Activated naive CD4-positive, alpha-beta T cell treated with anti-CD3 and anti-CD28 coated beads, Interleukin-2, amount 10 ng/mL, durations not matched to agents 7 days and 5 days (primary cell): ENCODE results near the gene DNPEP.

ENCODE experiments used
- CTCF ChIA-PET: fragments of 350-600 bp; sonication (Branson Sonifier 250); formaldehyde crosslinking; loops from one replicate; lab custom pipeline; 2021; ENCODE audit warnings: antibody characterized with exemption; lab: Charles Lee
- DNase-seq: peaks from one replicate; pipeline ENCODE4 v3.0.0-alpha.2; 2020
- H3K27ac Mint-ChIP-seq: one replicate; pipeline ENCODE4 v1.8.0; 2021; ENCODE audit warnings: mild to moderate bottlenecking, moderate library complexity, mixed read lengths
- H3K27me3 Mint-ChIP-seq: one replicate; pipeline ENCODE4 v1.8.0; 2021; ENCODE audit warnings: mild to moderate bottlenecking, mixed read lengths
- H3K36me3 Mint-ChIP-seq: one replicate; pipeline ENCODE4 v1.8.0; 2021; ENCODE audit warnings: mixed read lengths
- H3K4me1 Mint-ChIP-seq: one replicate; pipeline ENCODE4 v1.8.0; 2021; ENCODE audit warnings: mixed read lengths
- H3K4me3 Mint-ChIP-seq: one replicate; pipeline ENCODE4 v1.8.0; 2021; ENCODE audit warnings: mild to moderate bottlenecking, moderate library complexity, mixed read lengths
- H3K9me3 Mint-ChIP-seq: one replicate; pipeline ENCODE4 v1.8.0; 2021; ENCODE audit warnings: mixed read lengths

DNPEP gene

GRCh38 chr2:219425238-219426067 lies 37.7 kb upstream of the DNPEP start:
- H3K36me3 Mint-ChIP-seq: no peaks in the 10 kb centered on the region
- H3K4me1 Mint-ChIP-seq: no peaks in the 10 kb centered on the region
- no peak for DNase-seq
- H3K27ac Mint-ChIP-seq: no peak overlapping the region
- no peaks in the 10 kb centered on the region for H3K9me3 Mint-ChIP-seq
- H3K4me3 Mint-ChIP-seq: no peak overlapping the region
- CTCF ChIA-PET: no interaction called here
- peaks cover 53% of the 10 kb centered on the region for H3K27me3 Mint-ChIP-seq

GRCh38 chr2:219423652-219424377 lies 36.1 kb upstream of the DNPEP start:
- H3K27me3 Mint-ChIP-seq: peaks cover 62% of the 10 kb centered on the region
- DNase-seq: no peak
- CTCF ChIA-PET: no interaction called here
- peaks cover 4% of the 10 kb centered on the region for H3K4me1 Mint-ChIP-seq
- no peak overlapping the region for H3K4me3 Mint-ChIP-seq
- H3K36me3 Mint-ChIP-seq: no peaks in the 10 kb centered on the region
- no peak overlapping the region for H3K27ac Mint-ChIP-seq
- H3K9me3 Mint-ChIP-seq: no peaks in the 10 kb centered on the region

GRCh38 chr2:219422952-219423534 lies 35.3 kb upstream of the DNPEP start:
- Mint-ChIP-seq H3K4me3 (no peak overlapping the region), H3K4me1 (peaks cover 4% of the 10 kb centered on the region), H3K27ac (no peak overlapping the region), H3K36me3 (no peaks in the 10 kb centered on the region), H3K27me3 (peaks cover 64% of the 10 kb centered on the region), H3K9me3 (no peaks in the 10 kb centered on the region)
- CTCF ChIA-PET: interaction anchor here (0.5 kb wide), 1 partner anchor 100 kb away, joined by 3 read pairs; no protein-coding TSS in a partner anchor
- no peak for DNase-seq

GRCh38 chr2:219421323-219421722 lies 33.6 kb upstream of the DNPEP start:
- CTCF ChIA-PET: no interaction called here
- Mint-ChIP-seq H3K27me3 (peaks cover 73% of the 10 kb centered on the region), H3K4me3 (no peak overlapping the region), H3K36me3 (no peaks in the 10 kb centered on the region), H3K4me1 (peaks cover 4% of the 10 kb centered on the region), H3K27ac (no peak overlapping the region), H3K9me3 (no peaks in the 10 kb centered on the region)
- DNase-seq: no peak

GRCh38 chr2:219420687-219421086 lies 33.0 kb upstream of the DNPEP start:
- H3K4me3 Mint-ChIP-seq: no peak overlapping the region
- H3K36me3 Mint-ChIP-seq: no peaks in the 10 kb centered on the region
- CTCF ChIA-PET: interaction anchor here (0.8 kb wide), 1 partner anchor 120 kb away, joined by 3 read pairs; no protein-coding TSS in a partner anchor
- no peak overlapping the region for H3K27ac Mint-ChIP-seq
- H3K4me1 Mint-ChIP-seq: peaks cover 4% of the 10 kb centered on the region
- H3K9me3 Mint-ChIP-seq: no peaks in the 10 kb centered on the region
- peaks cover 73% of the 10 kb centered on the region for H3K27me3 Mint-ChIP-seq
- DNase-seq: no peak

GRCh38 chr2:219419331-219420197 lies 31.9 kb upstream of the DNPEP start:
- Mint-ChIP-seq H3K4me3 (no peak overlapping the region), H3K27ac (no peak overlapping the region), H3K27me3 (peaks cover 70% of the 10 kb centered on the region), H3K4me1 (peaks cover 4% of the 10 kb centered on the region), H3K9me3 (no peaks in the 10 kb centered on the region), H3K36me3 (no peaks in the 10 kb centered on the region)
- DNase-seq: no peak
- CTCF ChIA-PET: no interaction called here

- CTCF ChIA-PET: interaction anchor here (1.1 kb wide), 1 partner anchor 111 kb away, joined by 3 read pairs; no protein-coding TSS in a partner anchor
- Mint-ChIP-seq H3K4me1 (peaks cover 4% of the 10 kb centered on the region), H3K27ac (no peak overlapping the region), H3K36me3 (no peaks in the 10 kb centered on the region), H3K27me3 (peaks cover 74% of the 10 kb centered on the region), H3K4me3 (no peak overlapping the region), H3K9me3 (no peaks in the 10 kb centered on the region)
- DNase-seq: no peak
Observed at GRCh38 chr2:219419012-219419324, 31.3 kb upstream of the DNPEP start.

- peaks cover 80% of the 10 kb centered on the region for H3K27me3 Mint-ChIP-seq
- H3K36me3 Mint-ChIP-seq: no peaks in the 10 kb centered on the region
- CTCF ChIA-PET: interaction anchor here (1.1 kb wide), 1 partner anchor 112 kb away, joined by 3 read pairs; no protein-coding TSS in a partner anchor
- DNase-seq: no peak
- H3K4me3 Mint-ChIP-seq: no peak within 1 kb of the TSS
- peaks cover 4% of the 10 kb centered on the region for H3K4me1 Mint-ChIP-seq
- H3K9me3 Mint-ChIP-seq: no peaks in the 10 kb centered on the region
- no peak within 1 kb of the TSS for H3K27ac Mint-ChIP-seq
Observed at GRCh38 chr2:219418155-219419011, 30.7 kb upstream of the DNPEP start, which contains the start of gene DES. Gene DES, plus strand, starts transcription at chr2:219418377. Its CDS starts 86 bp downstream, at chr2:219418463.

- H3K27me3 Mint-ChIP-seq: peaks cover 78% of the 10 kb centered on the region
- H3K27ac Mint-ChIP-seq: no peak overlapping the region
- H3K4me3 Mint-ChIP-seq: no peak overlapping the region
- CTCF ChIA-PET: interaction anchor here (0.8 to 1.8 kb wide), 3 partner anchors 10 to 78 kb away, joined by 3 to 11 read pairs (median 3); a partner anchor contains a TSS
- peaks cover 1% of the 10 kb centered on the region for H3K9me3 Mint-ChIP-seq
- H3K4me1 Mint-ChIP-seq: peaks cover 4% of the 10 kb centered on the region
- no peaks in the 10 kb centered on the region for H3K36me3 Mint-ChIP-seq
- no peak for DNase-seq
Observed at GRCh38 chr2:219417374-219417773, 29.7 kb upstream of the DNPEP start.

GRCh38 chr2:219416938-219417337 lies 29.2 kb upstream of the DNPEP start:
- CTCF ChIA-PET: interaction anchor here (0.8 to 1.8 kb wide), 3 partner anchors 9 to 79 kb away, joined by 3 to 11 read pairs (median 3); a partner anchor contains a TSS
- Mint-ChIP-seq H3K27ac (no peak overlapping the region), H3K4me1 (peaks cover 4% of the 10 kb centered on the region), H3K9me3 (peaks cover 2% of the 10 kb centered on the region), H3K4me3 (no peak overlapping the region), H3K36me3 (no peaks in the 10 kb centered on the region), H3K27me3 (peaks cover 82% of the 10 kb centered on the region)
- no peak for DNase-seq

- H3K27me3 Mint-ChIP-seq: peaks cover 82% of the 10 kb centered on the region
- H3K27ac Mint-ChIP-seq: no peak overlapping the region
- CTCF ChIA-PET: interaction anchor here (0.6 to 1.8 kb wide), 3 partner anchors 14 to 79 kb away, joined by 3 to 11 read pairs (median 3); a partner anchor contains a TSS
- H3K36me3 Mint-ChIP-seq: no peaks in the 10 kb centered on the region
- peaks cover 4% of the 10 kb centered on the region for H3K4me1 Mint-ChIP-seq
- H3K4me3 Mint-ChIP-seq: no peak overlapping the region
- DNase-seq: no peak
- peaks cover 2% of the 10 kb centered on the region for H3K9me3 Mint-ChIP-seq
Observed at GRCh38 chr2:219416235-219416602, 28.5 kb upstream of the DNPEP start.

GRCh38 chr2:219415580-219416234 lies 28.0 kb upstream of the DNPEP start:
- Mint-ChIP-seq H3K27me3 (peaks cover 77% of the 10 kb centered on the region), H3K36me3 (no peaks in the 10 kb centered on the region), H3K9me3 (peaks cover 2% of the 10 kb centered on the region), H3K4me1 (peaks cover 4% of the 10 kb centered on the region), H3K27ac (no peak overlapping the region), H3K4me3 (no peak overlapping the region)
- CTCF ChIA-PET: interaction anchor here (0.6 to 1.8 kb wide), 3 partner anchors 13 to 80 kb away, joined by 3 to 11 read pairs (median 3); a partner anchor contains a TSS
- no peak for DNase-seq
